Measurements from ENCODE around the gene ADORA2A. TPM values are rescaled to one million over a fixed set of nuclear protein-coding genes. Genes with fewer than 3 reads are reported as not detected.

The ADORA2A gene
- total RNA-seq, 1 experiment from 2014 or later, result 3.5 TPM

DNA sequence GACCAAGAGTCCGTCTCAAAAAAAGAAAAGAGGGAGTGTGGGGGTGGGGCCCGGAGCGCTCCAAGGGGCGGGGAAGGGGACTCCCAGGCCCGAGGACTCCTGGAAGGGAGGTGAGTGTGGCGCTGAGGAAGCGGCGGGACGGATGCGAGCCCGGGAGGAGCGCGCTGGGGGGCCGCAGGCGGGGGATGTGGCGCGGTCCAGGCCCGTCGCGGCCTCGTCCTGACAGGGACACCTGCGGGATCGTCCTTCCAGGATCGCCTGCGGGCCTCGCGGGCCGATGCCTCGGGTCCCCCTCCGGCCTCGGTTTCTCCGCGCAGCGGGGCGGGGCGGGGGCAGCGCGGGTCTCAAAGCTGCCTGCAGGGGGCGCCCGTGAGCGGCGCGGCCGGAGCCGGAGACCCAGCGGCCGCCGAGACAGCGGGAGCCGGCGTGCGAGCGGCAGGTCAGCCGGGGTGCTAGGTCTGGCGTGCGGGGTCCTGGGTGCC, 3.8 kb upstream of the ADORA2A start:
- Histone ChIP-seq H3K14ac (ENCODE audit: insufficient read depth, low read length) (no peak overlapping the region; the same call in 1 of the 2 replicates), H3K23me2 (ENCODE audit: insufficient read length, low read depth, low read length, poor library complexity, severe bottlenecking) (peaks cover 7% of the 10 kb centered on the region), H4K5ac (ENCODE audit: insufficient read length, low read depth, low read length) (no peak overlapping the region), H3K27me3 (ENCODE audit: insufficient read depth, low read length) (no peaks in the 10 kb centered on the region; the same call in 1 of the 2 replicates), H3K56ac (ENCODE audit: insufficient read length, low read depth, low read length) (no peak overlapping the region), H3T11ph (ENCODE audit: low read length) (no peak overlapping the region), H3K4ac (ENCODE audit: low read depth, low read length) (no peak overlapping the region), H4K8ac (replicated peaks; ENCODE audit: insufficient read length, low read depth, low read length) (no peak overlapping the region), H3K4me2 (ENCODE audit: insufficient read depth, insufficient read length, low read length) (no peak overlapping the region), H2BK12ac (ENCODE audit: insufficient read length, low read depth, low read length) (no peak overlapping the region), H4K91ac (ENCODE audit: insufficient read length, low read depth, low read length) (no peak overlapping the region), H2BK5ac (ENCODE audit: insufficient read length, low read length) (no peak overlapping the region), H3K79me2 (ENCODE audit: insufficient read depth, low read length) (no peaks in the 10 kb centered on the region), H2AFZ (ENCODE audit: low read length) (no peak overlapping the region), H2BK15ac (ENCODE audit: low read depth, low read length) (no peak overlapping the region), H3K4me1 (ENCODE audit: insufficient read depth, low read length) (peaks cover 2% of the 10 kb centered on the region; the same call in 1 of the 2 replicates), H3K18ac (ENCODE audit: insufficient read length, low read depth, low read length) (no peak overlapping the region), H3K79me1 (ENCODE audit: insufficient read depth, low read depth, low read length, poor library complexity, severe bottlenecking) (no peaks in the 10 kb centered on the region), H3K9me3 (ENCODE audit: control insufficient read depth, low read depth, low read length) (no peaks in the 10 kb centered on the region), H3K23ac (ENCODE audit: insufficient read length, low read depth, low read length) (no peak overlapping the region), H2AK5ac (ENCODE audit: insufficient read length, low read length) (no peak overlapping the region), H2BK120ac (ENCODE audit: low read depth, low read length, poor library complexity, severe bottlenecking) (no peak overlapping the region), H3K9ac (ENCODE audit: extremely low read depth, insufficient read length, low read length) (no peak overlapping the region), H2BK20ac (ENCODE audit: low read depth, low read length, poor library complexity, severe bottlenecking) (no peak overlapping the region), H3K27ac (ENCODE audit: insufficient read length, low read depth, low read length) (no peak overlapping the region), H4K20me1 (ENCODE audit: control insufficient read depth, insufficient read depth, insufficient read length) (no peaks in the 10 kb centered on the region)
- Mint-ChIP-seq H3K4me1 (peaks cover 18 to 28% of the 10 kb centered on the region in 2 experiments), H3K9me3 (no peaks in the 10 kb centered on the region; a peak in 1 of 5 replicates), H3K27ac (no peak overlapping the region), H3K4me3 (peak overlapping the region; percentile 47 to 73), H3K27me3 (ENCODE audit: low read depth) (peaks cover 36% of the 10 kb centered on the region), H3K36me3 (ENCODE audit: insufficient read depth in 1 of 3, low read depth in 3 of 3) (no peaks in the 10 kb centered on the region; a peak in 1 of 7 replicates)
- WGBS (ENCODE audit: extremely low coverage, insufficient read length, low lambda C conversion rate), result no CpG with 5 or more reads among the region's 56 CpGs
- peak; percentile 68 for DNase-seq
- TF ChIP-seq, protein P1, sequence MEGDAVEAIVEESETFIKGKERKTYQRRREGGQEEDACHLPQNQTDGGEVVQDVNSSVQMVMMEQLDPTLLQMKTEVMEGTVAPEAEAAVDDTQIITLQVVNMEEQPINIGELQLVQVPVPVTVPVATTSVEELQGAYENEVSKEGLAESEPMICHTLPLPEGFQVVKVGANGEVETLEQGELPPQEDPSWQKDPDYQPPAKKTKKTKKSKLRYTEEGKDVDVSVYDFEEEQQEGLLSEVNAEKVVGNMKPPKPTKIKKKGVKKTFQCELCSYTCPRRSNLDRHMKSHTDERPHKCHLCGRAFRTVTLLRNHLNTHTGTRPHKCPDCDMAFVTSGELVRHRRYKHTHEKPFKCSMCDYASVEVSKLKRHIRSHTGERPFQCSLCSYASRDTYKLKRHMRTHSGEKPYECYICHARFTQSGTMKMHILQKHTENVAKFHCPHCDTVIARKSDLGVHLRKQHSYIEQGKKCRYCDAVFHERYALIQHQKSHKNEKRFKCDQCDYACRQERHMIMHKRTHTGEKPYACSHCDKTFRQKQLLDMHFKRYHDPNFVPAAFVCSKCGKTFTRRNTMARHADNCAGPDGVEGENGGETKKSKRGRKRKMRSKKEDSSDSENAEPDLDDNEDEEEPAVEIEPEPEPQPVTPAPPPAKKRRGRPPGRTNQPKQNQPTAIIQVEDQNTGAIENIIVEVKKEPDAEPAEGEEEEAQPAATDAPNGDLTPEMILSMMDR (conservative IDR thresholded peaks at IDR 0.05), result peak; percentile 88

Measured in H9 (cell line).